Left renal cortex interstitium (tissue), 4 donors: ENCODE measurements around the gene IER2. TPM values are rescaled to one million over a fixed set of nuclear protein-coding genes. Genes with fewer than 3 reads are reported as not detected.
"Not testable (repeated sequence)": the region's sequence is repeated elsewhere in the genome, so short reads cannot be mapped to it uniquely, and the experiment has no call there.

Experiments used
- DNase-seq, 4 donors: peaks; one replicate each; pipeline ENCODE4 v3.0.0-alpha.2; 2013; ENCODE audit warnings: low read depth in 4 of 4, low spot score in 2 of 4, missing footprints in 1 of 4
- polyA plus RNA-seq, 4 donors: library from polyadenylated mRNA; unstranded; fragments of 120-200 nt; gene quantifications; one replicate each; pipeline ENCODE4 v1.2.1, GENCODE V29; 2013; ENCODE audit not compliant: insufficient read length in 4 of 4

IER2 gene
- polyA plus RNA-seq, 4 donors, result 55.3 to 160 (median 80.0) TPM

DNA sequence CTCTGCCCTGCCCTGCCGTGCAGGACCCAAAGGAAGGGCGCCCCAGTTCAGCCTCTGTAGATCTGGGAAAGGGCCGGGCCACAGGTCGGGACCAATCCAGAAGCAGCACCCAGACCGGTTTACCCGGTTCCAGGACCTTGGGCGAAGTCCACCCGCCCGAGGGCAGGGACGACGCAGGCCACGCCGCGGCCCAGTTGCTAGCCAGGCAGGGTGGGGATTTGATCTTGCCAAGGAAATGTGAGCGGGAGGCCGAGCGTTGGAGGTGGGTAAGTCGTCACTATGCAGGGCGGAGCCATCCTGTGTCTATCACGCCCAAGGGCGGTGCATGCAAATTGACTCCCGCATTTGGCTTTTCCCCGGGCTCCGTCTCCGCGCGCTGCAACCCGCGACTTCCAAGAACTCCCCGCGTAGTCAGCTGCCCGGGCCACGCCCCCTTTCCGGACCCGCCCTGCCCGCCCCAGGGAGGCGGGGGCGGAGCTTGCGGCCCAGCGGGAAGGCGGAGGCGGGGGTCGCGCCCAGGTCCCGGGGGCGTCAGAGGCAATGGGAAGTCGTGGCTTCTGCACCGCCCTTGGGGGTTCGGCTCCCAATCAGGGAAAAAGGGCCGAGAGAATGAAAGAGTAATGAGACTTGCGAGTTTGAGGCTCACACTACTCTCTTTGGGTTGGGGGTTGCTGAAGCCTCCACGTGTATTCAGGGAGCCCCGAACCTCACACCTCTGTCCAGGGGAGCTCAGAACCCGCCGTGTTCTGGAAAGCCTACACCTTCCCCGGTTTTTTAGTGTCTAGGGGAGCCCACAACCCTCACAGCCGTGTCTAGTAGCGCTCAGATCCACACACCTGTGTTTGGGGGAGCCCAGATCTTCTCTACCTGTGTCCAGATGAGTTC, 12.8 kb downstream of the IER2 start:
- DNase-seq, result peak; percentile 76 to 93 (median 88)

DNA sequence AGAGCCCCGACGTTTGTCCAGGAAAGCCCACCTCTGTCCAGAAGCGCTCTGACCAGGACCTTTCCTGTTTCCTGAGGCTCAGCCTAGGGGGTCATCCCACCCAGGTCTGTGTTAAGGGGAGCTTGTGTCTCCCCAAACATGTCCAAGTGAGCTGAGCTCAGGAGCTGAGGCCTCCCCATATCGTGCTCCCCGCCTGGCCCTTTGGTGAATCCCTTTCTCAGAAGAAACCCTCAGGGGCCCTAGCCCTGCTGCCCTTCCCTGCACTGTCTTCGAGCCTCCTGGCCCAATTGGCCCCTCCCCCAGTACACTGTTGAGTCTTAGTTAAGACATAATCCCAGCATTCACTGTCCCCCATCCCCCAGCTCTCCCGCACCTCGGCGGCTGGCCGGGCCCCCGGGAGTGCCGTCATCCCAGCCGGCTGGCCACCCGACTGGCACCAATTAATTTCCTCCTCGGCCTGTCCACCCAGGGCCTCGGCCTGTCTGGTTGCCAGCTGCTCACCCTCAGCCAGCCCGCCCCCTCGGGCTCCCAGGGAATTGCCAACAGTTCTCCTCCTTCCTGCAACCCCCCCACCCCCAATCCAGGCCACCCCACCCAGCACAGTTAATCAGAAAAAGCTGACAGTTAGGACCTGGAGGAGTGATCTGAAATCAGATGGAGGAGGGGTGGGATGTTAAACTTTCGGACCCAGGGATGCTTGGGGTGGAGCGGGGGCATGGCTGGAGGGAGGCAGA, 13.6 kb downstream of the IER2 start:
- DNase-seq, result peak; percentile 60 to 79 (median 74)

- peak; percentile 75 to 87 (median 78) for DNase-seq
Observed at GRCh38 chr19:13164343-13165161, 14.3 kb downstream of the IER2 start.

- DNase-seq, result peak in 1 of 4 donors; percentile 19
Observed at GRCh38 chr19:13165162-13165997, 15.2 kb downstream of the IER2 start.

GRCh38 chr19:13166151-13166550, 15.9 kb downstream of the IER2 start:
- DNase-seq, result not testable (repeated sequence)

DNA sequence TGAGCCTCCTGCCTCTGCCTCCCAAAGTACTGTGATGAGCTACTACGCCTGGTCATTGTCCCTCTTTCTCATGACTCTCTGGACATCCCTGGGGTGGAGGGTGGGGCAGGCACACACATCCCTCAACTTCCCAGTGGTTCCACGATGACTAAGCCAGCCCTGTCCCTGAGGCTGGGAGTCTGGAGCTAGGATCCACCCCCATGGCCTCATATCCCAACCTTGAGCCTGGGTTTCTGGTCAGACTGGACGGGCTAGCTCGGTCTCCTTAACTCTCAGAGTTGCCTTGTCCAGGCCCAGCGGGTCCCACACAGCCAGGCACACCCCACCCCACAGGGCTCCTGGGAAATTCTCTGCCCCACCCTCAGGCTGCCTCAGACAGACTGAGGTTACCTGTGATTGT, 19.6 kb downstream of the IER2 start:
- DNase-seq, result no peak

GRCh38 chr19:13171146-13171545, 20.9 kb downstream of the IER2 start:
- no peak for DNase-seq

- DNase-seq, result no peak
Observed at GRCh38 chr19:13172346-13173138, 22.3 kb downstream of the IER2 start.

GRCh38 chr19:13173139-13173737, 23.0 kb downstream of the IER2 start:
- DNase-seq, result no peak

DNA sequence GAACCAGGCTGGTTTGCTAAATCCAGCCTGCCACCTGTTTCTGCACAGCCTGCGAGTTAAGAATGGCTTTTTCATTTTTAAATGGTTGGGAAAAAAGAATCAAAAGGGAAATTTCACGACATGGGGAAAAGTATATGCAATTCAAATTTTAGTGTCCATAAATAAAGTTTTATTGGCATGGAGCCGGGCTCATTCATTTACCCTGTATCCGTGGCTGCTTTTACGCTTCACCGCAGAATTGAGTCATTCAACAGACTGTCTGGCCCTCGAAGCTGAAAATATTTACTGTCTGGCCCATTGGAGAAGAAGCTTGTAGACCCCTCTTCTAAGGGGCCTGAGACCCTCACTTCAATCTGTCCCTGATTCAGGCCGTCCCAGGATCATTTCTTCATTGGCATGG, 26.1 kb downstream of the IER2 start:
- DNase-seq, result no peak

- DNase-seq, result not testable (repeated sequence)
Observed at GRCh38 chr19:13177584-13177983, 27.4 kb downstream of the IER2 start.

DNA sequence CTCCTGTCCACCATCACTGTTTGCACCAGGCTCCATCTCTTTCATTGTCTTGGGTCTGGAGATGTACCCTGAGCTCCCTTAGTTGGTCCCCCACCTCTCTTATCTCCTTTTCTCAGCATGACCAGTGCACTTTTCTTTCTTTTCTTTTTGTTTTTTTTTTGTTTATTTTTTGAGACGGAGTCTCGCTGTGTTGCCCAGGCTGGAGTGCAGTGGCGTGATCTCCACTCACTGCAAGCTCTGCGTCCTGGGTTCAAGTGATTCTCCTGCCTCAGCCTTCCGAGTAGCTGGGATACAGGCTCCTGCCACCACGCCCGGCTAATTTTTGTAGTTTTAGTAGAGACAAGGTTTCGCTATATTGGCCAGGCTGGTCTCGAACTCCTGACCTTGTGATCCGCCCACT, 28.1 kb downstream of the IER2 start:
- not testable (repeated sequence) for DNase-seq

GRCh38 chr19:13181747-13182388, 31.7 kb downstream of the IER2 start:
- no peak for DNase-seq

- not testable (repeated sequence) for DNase-seq
Observed at GRCh38 chr19:13184926-13185325, 34.7 kb downstream of the IER2 start.

DNA sequence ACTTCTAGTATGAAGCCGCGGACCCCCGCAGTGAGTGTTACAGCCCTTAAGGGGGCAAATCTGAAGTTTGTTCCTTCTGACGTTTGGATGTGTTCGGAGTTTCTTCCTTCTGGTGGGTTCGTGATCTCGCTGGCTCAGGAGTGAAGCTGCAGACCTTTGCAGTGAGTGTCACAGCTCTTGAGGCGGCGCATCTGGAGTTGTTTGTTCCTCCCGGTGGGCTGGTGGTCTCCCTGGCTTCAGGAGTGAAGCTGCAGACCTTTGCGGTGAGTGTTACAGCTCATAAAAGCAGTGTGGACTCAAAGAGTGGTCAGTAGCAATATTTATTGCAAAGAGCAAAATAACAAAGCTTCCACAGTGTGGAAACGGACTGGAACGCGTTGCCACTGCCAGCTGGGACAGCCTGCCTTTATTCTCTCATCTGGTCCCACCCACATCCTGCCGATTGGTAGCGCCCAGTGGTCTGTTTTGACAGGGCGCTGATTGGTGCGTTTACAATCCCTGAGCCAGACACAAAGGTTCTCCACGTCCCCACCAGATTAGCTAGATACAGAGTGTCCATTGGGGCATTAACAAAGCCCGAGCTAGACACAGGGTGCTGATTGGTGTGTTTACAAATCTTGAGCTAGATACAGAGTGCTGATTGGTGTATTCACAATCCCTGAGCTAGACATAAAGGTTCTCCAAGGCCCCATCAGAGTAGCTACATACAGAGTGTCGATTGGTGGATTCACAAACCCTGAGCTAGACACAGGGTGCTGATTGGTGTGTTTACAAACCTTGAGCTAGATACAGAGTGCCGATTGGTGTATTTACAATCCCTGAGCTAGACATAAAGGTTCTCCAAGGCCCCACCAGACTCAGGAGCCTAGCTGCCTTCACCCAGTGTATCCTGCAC, 35.8 kb downstream of the IER2 start:
- DNase-seq, result not testable (repeated sequence)

GRCh38 chr19:13186688-13187087, 36.5 kb downstream of the IER2 start:
- DNase-seq, result not testable (repeated sequence)

DNA sequence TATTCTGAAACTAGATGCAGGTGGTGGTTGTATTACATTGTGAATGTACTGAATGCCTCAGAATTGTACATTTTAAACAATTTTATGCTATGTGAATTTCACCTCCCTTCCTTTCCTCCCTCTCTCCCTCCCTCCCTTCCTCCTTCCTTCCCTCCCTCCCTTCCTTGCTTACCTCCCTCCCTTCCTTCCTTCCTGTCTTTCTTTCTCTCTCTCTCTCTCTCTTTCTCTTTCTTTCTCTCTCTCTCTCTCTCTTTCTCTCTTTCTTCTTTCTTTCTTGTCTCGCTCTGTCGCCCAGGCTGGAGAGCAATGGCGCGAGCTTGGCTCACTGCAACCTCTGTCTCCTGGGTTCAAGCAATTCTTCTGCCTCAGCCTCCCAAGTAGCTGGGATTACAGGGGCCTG, 37.2 kb downstream of the IER2 start:
- DNase-seq, result no peak
